Measurements from ENCODE around the gene HACL1. TPM values are rescaled to one million over a fixed set of nuclear protein-coding genes. Genes with fewer than 3 reads are reported as not detected.
A peak's percentile ranks its signal among the peaks of the same experiment; 100 is the strongest.

The HACL1 gene
- total and polyA plus RNA-seq, 10 of the 15 experiments (the other 5 are each of a cell fraction or from before 2014, with no cell fraction given), result 19.4 to 48.7 (median 30.1) TPM

GRCh38 chr3:15638891-15639262, 37.5 kb upstream of the HACL1 start (continued):
- TF ChIP-seq, protein P1, sequence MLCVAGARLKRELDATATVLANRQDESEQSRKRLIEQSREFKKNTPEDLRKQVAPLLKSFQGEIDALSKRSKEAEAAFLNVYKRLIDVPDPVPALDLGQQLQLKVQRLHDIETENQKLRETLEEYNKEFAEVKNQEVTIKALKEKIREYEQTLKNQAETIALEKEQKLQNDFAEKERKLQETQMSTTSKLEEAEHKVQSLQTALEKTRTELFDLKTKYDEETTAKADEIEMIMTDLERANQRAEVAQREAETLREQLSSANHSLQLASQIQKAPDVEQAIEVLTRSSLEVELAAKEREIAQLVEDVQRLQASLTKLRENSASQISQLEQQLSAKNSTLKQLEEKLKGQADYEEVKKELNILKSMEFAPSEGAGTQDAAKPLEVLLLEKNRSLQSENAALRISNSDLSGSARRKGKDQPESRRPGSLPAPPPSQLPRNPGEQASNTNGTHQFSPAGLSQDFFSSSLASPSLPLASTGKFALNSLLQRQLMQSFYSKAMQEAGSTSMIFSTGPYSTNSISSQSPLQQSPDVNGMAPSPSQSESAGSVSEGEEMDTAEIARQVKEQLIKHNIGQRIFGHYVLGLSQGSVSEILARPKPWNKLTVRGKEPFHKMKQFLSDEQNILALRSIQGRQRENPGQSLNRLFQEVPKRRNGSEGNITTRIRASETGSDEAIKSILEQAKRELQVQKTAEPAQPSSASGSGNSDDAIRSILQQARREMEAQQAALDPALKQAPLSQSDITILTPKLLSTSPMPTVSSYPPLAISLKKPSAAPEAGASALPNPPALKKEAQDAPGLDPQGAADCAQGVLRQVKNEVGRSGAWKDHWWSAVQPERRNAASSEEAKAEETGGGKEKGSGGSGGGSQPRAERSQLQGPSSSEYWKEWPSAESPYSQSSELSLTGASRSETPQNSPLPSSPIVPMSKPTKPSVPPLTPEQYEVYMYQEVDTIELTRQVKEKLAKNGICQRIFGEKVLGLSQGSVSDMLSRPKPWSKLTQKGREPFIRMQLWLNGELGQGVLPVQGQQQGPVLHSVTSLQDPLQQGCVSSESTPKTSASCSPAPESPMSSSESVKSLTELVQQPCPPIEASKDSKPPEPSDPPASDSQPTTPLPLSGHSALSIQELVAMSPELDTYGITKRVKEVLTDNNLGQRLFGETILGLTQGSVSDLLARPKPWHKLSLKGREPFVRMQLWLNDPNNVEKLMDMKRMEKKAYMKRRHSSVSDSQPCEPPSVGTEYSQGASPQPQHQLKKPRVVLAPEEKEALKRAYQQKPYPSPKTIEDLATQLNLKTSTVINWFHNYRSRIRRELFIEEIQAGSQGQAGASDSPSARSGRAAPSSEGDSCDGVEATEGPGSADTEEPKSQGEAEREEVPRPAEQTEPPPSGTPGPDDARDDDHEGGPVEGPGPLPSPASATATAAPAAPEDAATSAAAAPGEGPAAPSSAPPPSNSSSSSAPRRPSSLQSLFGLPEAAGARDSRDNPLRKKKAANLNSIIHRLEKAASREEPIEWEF (IDR thresholded peaks at IDR 0.05; ENCODE audit: insufficient replicate concordance, low read depth, low read length), result no peak
- TF ChIP-seq TBL1XR1 (IDR thresholded peaks at IDR 0.05; ENCODE audit: low read depth, low read length), result no peak; the same call in 1 of the 2 replicates
- no peak for TF ChIP-seq RAD51 (IDR thresholded peaks at IDR 0.05)
- TF ChIP-seq ELK1 (IDR thresholded peaks at IDR 0.05; ENCODE audit: low read depth, low read length), result no peak
- no peak for TF ChIP-seq TCF12 (IDR thresholded peaks at IDR 0.05; ENCODE audit: low read depth, low read length)
- TF ChIP-seq BCL11A (IDR thresholded peaks at IDR 0.05; ENCODE audit: low read depth, low read length), result peak; percentile 64; the same call in 1 of the 2 replicates
- TF ChIP-seq RCOR1 (conservative IDR thresholded peaks at IDR 0.05; ENCODE audit: low read depth, low read length), result no peak
- peak; percentile 77 for TF ChIP-seq IKZF1 (conservative IDR thresholded peaks at IDR 0.05)
- no peak for TF ChIP-seq NFYA (IDR thresholded peaks at IDR 0.05; ENCODE audit: borderline replicate concordance, low read depth, low read length)
- no peak; the same call in 1 of the 2 replicates for TF ChIP-seq CREB1 (IDR thresholded peaks at IDR 0.05; ENCODE audit: low read depth)
- peak; percentile 31; the same call in 1 of the 2 replicates for TF ChIP-seq BACH1 (IDR thresholded peaks at IDR 0.05; ENCODE audit: borderline replicate concordance)
- TF ChIP-seq CHD2 (IDR thresholded peaks at IDR 0.05; ENCODE audit: borderline replicate concordance, low read depth, low read length), result no peak
- TF ChIP-seq, protein P2, sequence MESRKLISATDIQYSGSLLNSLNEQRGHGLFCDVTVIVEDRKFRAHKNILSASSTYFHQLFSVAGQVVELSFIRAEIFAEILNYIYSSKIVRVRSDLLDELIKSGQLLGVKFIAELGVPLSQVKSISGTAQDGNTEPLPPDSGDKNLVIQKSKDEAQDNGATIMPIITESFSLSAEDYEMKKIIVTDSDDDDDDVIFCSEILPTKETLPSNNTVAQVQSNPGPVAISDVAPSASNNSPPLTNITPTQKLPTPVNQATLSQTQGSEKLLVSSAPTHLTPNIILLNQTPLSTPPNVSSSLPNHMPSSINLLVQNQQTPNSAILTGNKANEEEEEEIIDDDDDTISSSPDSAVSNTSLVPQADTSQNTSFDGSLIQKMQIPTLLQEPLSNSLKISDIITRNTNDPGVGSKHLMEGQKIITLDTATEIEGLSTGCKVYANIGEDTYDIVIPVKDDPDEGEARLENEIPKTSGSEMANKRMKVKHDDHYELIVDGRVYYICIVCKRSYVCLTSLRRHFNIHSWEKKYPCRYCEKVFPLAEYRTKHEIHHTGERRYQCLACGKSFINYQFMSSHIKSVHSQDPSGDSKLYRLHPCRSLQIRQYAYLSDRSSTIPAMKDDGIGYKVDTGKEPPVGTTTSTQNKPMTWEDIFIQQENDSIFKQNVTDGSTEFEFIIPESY (IDR thresholded peaks at IDR 0.05), result no peak
- no peak for TF ChIP-seq HDAC2 (IDR thresholded peaks at IDR 0.05)
- no peak for TF ChIP-seq NRF1 (conservative IDR thresholded peaks at IDR 0.05; ENCODE audit: low read depth, low read length)
- peak; percentile 78; the same call in 1 of the 2 replicates for TF ChIP-seq DPF2 (IDR thresholded peaks at IDR 0.05)
- no peak for TF ChIP-seq YY1 (IDR thresholded peaks at IDR 0.05; ENCODE audit: low read depth, low read length)
- TF ChIP-seq E2F8 (IDR thresholded peaks at IDR 0.05; ENCODE audit: low read depth, partially characterized antibody), result no peak

Data from GM12878 (cell line).